NCI-H2227 treated with DMSO at 0.1 percent for 48 hours (cell line): ENCODE data around the gene MCTP2.
"Not testable (repeated sequence)": the region's sequence is repeated elsewhere in the genome, so short reads cannot be mapped to it uniquely, and the experiment has no call there.

ENCODE experiments used
- DNase-seq: peaks from one replicate; lab custom pipeline; 2025; lab: John Stamatoyannopoulos, UW

The MCTP2 gene

DNA sequence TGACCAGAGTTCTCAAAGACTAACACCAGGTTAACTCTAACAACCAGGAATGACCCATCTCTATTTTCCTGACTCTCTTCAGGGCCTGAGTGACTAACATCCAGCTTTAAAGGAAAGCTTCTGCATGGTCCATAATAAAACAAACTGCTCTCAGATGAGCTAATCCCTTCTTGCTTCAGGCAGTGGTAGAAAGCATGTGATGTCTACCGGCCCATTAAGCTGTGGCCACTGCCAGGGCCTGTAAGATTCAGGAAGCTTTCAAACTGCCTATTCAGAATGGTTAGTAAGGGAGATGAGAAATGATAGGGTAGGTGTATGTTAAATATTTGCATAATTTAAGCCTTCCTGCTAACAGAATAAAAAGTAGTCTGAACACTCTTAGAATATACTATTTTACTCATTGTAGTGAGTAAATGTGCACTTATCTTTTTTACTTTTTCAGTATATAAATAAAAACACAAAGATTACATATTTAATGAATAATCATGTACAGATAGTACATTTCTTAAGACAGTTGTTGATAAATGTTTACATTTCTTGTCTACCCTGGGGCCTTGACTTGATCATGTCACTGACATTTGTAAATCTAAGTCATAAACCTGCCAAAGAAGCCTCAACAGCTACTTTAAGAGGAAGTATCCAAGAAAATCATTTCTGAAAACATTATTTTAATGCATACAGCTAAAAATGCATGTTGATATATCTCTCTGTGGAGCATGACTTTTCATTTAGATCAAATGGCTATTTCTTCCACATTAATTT, 222.0 kb downstream of the MCTP2 start:
- DNase-seq: no peak

DNA sequence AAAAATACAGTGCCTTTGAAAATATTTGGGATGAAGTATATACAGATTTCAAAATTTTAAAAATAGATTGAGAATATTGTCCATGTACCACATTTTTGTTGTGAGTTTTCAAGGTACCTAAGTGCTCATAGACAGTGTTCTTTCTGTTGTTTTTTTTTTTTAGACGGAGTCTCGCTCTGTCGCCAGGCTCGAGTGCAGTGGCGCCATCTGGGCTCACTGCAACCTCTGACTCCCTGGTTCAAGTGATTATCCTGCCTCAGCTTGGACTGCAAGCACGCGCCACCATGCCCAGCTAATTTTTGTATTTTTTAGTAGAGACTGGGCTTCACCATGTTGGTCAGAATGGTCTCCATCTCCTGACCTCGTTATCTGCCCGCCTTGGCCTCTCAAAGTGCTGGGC, 223.9 kb downstream of the MCTP2 start:
- no peak for DNase-seq

DNA sequence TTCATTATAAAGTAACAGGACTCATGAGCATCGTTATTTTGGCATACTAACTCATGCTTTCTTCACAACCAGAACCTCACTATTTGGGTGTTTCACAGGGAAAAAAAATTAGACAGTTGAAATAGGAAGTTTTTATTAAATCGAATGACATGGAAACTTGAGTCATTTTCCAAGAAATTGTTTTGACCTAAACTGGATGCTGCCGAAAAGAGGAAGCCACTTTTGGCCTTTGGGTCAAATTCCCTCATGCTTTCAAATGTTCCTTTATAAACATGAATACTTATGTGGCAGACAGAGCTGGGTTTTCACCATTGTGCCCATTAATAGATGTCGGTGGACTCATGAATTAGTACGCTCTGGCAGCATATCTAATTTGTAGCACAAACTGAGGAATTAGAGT, 224.9 kb downstream of the MCTP2 start:
- no peak for DNase-seq

DNA sequence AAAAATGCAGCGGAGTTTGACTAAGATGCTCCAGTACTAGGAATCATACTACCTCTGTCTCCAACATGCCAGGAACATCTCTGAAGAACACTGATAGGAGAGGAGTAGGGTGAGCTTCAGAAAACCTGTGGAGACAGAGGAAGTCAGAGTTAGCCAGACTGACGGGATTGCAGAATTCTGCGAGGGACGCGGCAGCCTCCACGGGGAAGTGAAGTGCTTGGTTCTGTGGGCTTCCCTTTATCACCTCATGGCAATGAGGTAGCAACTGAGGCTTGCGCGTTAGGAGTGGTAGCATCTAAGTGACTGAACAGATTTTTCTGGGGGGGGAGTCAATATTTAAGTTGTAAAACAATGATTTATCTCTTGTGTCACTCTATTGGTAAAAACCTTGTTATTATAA, 226.3 kb downstream of the MCTP2 start:
- no peak for DNase-seq

DNA sequence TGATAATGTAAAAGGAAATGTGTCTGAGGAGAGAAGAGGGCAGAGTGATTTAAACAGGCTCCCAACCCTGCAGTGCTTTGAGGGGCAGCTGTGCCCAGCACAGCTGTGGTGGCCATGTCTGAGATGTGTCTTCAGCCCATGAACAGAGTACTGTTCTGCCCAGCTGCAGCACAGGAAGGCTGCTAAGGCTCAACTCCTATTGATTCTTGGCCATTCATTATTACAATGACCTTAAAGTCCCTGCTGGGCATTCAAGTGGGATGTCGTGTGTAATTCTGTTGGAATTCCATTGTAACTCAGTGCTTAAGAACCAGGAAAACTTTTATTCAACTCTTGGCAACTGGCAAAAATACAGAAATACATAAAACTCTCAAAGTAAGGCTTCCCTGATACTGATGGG, 229.3 kb downstream of the MCTP2 start:
- no peak for DNase-seq

DNA sequence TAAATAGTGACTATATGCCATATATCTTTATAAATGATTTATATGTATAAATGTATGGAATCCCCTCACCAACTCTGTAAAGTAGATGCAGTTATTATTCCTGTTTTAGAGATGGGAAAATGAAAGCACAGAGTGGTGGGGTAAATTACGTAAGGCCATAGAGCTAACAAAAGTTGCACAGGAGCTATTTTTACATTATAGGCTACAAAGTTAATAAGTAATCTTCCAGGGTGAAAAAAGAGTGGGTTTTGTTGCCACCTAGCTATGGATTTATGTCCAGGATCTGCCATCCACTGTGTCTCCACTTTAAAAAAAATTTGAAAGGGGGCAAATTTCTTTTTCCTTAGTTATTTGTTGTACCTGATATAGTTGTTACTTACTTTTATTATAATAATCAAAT, 235.7 kb downstream of the MCTP2 start:
- DNase-seq: no peak

DNA sequence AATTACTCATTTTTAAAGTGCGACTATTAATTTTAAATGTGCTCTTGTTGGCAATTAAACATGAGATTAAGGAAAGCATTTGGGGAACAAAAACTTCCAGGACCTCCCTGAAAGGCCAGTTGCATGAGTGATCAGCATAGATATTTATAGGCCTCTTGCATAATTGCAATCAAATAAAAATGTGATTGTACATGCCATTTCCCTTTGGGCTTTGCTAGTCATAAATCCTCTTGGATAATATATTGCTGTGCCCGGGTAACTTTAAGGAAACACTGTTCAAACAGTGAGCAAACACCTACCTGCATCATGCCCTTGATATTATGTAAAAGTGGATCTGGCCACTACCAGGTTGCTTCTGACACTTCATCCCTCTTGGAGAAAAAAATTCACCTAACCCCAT, 239.1 kb downstream of the MCTP2 start:
- DNase-seq: no peak

DNA sequence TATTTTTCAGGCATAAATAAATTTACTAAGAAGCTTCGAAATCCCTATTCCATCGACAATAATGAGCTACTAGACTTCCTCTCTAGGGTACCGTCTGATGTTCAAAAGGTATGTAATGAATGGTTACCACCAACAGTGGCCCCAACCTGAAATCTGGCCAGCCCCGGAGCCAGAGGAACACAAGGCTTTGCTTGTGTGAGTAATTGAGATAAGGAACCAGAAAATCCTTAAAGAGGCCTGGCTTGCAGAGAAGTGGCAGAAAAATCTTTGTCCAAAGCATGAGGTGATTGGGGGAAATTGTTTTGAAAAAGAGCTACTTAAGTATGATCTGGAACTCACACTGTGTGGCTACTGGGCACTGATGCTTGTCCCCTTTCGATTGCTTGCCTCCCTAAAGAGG, 245.3 kb downstream of the MCTP2 start:
- DNase-seq: no peak

DNA sequence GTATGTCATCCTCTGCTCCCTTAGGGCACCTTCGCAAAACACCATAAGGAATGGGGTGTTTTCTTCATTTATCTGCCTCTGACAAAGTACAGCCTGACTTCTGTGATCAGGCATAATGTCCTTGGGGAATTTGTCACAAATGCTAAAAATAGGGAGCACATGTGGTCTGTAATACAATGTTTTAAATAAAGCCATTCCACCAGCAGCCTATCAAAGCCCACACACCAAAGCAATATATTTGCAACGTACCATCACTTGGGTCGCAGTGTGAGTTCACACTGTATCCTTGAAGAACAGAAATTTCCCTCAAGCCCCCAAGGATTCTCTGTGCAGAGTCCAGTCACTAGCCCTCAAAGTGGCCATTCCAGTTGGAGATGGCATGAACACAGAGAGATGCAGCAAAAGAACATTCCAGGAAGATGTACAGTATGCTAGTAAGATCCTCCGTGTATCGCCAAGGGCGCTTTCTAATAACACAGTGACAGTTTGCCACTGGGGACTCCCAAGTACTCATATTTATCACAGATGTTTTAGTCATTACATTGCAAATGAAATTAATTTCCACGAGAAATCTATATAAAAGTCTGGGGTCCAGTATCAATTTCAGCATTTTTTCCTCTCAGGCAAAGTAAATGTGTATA, 246.7 kb downstream of the MCTP2 start:
- no peak for DNase-seq

DNA sequence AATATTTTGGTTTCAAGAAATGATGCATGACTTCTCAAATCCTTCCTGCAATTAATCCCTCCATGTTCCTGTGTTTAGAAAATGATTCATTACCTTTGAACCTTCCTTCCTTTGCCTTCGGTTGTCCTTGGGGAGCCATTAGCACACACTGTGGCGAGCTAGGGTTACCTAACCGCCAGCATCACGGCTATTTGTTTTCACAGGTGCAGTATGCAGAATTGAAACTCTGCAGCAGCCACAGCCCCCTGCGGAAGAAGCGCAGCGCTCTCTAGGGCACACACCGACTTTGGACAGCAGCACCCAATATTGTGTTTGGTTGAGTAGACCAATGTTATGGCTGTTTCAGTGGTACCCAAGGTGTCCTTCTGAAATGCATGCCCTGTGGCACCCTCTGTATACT, 247.4 kb downstream of the MCTP2 start:
- DNase-seq: no peak

DNA sequence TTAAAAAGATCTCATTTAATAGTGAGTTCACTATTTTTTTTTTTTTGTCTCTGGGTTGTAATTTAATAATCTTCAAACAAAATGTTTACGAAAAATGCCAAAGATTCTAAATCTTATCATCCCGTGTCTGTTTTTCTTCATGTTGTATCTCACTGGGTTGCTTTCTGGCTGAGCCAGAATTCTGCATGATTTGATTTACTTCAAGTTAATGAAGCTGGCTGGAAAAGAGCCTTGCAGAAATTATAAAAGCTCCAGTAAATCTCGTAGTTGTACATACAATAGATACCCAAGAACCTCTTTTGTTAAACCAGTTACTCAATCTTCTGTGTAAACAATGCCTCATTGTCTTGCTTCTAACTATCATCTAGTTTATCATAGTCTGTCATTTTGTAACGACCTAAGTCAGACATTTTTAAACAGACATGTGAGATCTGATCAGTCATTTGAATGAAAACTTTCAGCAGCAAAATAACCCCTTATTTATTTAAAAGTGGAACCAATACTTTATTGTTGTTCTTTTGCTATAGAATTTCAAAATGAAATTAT, 249.0 kb downstream of the MCTP2 start:
- DNase-seq: peak; percentile 18

DNA sequence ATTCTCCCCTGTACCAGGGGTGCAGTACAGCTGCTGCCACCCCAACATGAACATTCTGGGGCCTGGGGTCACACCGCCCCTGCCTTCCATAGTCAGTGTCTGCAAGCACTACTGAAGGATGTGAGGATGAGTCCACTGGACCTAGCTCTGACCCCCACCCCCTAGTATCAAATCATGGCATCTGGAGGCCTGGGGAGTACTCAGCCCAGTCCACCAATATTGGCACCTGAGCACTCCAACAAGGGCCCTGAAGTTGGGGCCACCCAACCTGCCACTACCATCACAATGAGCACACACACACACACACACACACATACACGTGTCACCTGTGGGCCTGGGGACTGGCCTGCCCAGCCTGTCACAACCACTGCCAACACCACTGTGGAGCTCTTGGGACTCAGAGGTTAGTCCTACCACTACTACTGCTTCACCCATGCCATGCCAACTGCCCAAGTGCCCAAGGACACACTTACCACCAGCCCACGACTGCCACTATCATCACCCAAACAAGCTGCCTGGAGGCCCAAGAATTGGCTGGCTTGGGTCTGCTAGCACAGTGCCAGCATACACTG, 253.9 kb downstream of the MCTP2 start:
- DNase-seq: no peak

DNA sequence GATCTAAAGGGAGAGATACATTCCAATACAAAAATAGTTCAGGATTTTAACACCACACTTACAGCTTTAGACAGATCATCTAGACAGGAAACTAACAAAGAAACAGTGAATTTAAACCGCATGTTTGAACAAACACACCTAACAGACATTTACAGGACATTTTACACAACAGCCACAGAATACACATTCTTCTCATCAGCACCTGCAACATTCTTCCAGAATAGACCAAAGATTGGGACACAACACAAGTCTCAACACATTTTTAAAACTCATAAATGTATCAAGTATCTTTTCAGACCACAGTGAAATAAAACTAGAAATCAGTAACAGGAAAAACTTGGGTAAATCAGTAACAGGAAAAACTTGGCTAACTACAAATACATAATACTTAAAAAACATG, 256.3 kb downstream of the MCTP2 start:
- no peak for DNase-seq

DNA sequence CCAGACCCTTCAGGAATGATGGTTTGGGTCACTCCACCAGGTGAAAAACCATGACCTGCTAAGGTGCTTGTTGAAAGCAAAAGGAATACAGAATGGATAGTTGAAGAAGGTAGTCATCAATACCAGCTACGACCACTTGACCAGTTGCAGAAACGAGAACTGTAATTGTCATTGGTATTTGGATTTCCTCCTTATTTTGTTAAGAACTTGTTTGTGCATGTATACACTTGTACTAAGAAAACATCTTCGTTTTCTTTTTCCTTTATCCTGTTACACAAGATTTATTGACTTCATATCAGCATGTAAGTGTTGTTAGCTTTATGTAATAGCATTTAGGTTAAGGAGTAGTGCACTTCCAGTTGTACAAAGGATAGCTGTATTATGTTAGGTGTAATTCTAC, 261.8 kb downstream of the MCTP2 start:
- no peak for DNase-seq

DNA sequence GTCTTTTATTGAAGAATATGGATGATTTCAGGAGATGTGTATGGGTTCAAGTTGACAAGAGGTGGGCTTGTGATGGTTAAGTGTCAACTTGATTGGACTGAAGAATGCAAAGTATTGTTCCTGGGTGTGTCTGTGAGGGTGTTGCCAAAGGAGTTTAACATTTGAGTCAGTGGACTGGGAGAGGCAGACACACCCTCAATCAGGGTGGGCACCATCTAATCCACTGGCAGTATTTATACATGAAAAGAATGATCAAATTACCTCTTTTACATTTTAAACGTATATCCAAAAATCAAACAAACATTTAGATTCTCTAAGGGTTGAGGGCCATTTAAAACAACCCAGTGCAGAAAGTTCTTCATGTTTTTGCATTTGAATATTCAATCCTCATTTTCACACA, 262.2 kb downstream of the MCTP2 start:
- not testable (repeated sequence) for DNase-seq

DNA sequence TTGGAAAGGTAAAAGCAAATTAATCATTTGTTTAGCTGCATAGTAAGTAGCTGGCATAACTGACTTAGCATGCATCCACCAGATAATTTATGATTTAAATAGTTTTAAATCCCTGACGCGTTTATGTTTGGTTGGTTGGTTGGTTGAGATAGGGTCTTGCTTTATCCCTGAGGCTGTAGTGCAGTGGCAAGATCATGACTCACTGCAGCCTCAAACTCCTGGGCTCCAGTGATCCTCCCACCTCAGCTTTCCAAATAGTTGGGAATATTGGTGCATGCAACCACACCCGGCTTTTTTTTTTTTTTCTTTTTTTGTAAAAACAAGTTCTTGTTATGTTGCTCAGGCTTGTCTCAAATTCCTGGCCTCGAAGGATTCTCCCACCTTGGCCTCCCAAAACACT, 263.4 kb downstream of the MCTP2 start:
- DNase-seq: no peak

DNA sequence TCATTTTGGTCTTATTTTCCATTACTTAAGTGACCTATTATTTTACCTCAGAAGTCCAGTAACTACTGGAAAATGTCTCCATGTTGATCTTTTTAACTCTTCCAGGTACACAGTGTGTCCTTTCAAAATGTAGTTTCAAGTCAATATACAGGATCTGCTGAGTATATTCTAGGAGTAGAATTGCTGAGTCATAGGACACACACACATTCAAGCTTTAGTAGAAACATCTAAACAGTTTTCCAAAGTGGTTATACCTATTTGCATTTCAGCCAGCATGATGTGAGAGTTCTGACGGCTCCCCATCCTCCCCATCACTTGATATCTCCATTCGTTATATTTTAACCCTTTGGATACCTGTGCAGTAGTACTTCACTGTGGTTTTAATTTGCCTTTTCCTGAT, 271.9 kb downstream of the MCTP2 start:
- no peak for DNase-seq

DNA sequence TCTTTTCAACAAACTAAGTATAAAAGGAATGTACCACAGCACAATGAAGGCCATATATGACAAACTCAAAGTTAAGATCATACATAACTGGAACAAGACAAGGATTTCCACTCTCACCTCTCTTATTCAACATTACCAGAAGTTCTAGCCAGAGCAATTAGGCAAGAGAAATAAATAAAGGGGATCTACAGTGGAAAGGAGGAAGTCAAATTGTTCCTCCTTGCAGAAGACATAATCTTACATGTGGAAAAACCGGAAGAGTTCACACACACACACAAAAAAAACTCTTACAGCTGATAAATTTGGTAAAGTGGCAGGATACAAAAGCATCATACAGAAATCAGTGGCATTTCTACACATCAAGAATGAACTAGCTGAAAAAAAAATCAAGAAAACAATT, 277.9 kb downstream of the MCTP2 start:
- DNase-seq: no peak

DNA sequence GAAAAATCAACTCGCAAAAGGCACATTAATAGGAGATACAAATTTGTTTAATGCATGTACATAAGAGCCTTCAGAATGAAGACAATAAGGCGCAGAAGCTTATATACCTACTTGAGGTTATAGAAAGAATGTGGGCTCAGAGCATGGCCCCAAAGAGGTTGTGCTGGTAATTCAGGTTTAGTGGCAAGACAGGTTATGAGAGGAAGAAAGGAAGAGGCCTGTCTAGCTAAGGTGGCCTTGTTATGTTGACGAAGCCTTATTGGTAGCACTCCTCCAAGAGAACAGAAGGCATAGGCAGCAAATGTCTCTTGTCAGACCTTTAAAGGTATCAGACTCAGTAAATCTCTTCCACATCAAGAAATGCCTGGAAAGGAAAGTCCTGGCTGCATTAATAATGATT, 290.8 kb downstream of the MCTP2 start:
- DNase-seq: no peak

DNA sequence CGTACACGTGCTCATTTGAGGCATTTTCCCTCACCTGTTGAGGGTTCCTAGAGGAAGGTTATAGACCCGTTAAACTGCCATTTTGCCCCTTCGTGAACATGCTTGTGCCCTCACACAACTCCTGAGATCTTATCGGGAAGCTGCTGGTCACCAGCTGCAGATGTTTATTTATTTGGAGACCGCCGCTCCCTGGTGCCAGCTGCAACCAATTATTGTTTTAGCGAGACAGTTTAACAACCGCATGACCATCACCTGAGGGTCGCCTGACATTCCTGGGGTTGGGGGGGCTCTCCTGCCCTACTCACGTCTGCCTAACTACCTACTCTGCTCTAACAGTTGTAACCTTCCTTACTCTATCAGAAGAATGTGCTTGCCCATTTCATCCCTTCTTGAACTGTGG, 292.5 kb downstream of the MCTP2 start:
- no peak for DNase-seq

DNA sequence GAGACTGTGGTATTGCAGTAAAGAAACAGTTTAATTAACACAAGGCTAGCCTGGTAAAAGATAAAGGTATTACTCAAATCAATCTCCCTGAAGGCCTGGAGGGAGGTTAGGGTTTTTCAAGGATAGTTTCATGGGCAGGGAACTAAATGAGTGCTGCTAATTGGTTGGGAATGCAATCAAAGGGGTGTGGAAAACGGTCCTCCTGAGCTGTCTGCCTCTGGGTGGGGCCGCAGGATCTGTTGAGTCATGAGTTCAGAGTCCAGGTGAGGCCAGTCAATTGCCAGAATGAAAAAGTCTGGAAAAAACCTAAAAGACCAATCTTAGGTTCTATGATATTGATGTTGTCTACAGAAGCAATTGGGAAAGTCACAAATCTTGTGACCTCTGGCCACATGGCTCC, 293.2 kb downstream of the MCTP2 start:
- no peak for DNase-seq

DNA sequence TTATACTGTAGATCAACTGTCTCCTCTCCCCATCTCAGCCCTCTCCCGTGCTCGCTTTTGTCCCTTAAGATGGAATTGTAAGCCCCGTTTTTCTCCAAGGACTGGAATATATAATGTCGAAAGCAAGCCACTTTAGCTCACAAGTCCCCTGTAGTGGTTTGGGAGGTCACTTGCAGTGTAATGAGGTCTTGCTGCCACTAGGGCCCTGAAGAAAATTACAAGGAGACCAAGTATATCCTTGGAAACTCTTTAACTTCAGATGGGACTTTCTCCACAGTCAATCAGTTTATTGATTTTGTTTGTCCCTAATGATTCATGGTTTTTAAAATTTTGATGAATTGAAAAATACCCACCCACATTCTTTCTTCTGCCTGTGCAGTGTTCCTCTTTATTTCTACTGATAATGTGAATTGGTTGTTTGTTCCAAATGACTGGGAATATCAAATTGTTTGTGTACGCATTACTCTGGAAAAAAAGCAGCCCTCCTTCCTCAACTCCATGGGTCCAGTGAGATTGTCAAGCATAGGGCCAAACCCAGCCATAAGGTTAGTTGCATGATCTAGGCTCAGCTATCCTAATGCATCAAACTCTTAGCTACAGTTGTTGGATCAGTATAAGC, 294.8 kb downstream of the MCTP2 start:
- no peak for DNase-seq

DNA sequence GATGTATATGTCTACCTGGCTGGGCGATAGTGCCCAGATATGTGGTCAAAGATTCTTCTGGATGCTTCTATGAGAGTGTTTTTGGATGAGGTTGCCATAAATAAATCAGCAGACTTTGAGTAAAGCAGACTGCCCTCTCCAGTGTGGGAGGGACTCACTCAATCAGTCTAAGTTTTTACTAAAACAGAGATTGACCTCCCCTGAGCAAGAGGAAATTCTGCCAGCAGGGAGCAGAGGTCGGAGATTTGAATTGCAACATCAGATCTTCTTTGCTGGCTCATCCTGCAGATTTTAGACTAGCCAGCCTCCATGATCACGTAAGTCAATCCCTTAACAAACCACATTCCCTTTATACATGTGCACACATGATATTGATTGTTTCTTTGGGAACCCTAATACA, 300.9 kb downstream of the MCTP2 start:
- DNase-seq: no peak
